WTC11 (cell line): Measurements from ENCODE around the gene ATP6V1C2. TPM values are rescaled to one million over a fixed set of nuclear protein-coding genes. Genes with fewer than 3 reads are reported as not detected.

ENCODE experiments used
- ATAC-seq: fragments of 200-7000 bp; cut with Tn5 transposase; 2 replicates; pipeline ENCODE4 v1.10.0; 2021; ENCODE audit warnings: mild to moderate bottlenecking, moderate library complexity
- CTCF ChIA-PET: fragments of 300-600 bp; sonication (Branson Sonifier 250); formaldehyde crosslinking; loops from one replicate; lab custom pipeline; 2021; ENCODE audit warnings: antibody characterized with exemption; lab: Charles Lee
- POLR2A ChIA-PET: fragments of 350-600 bp; sonication (Branson Sonifier 250); formaldehyde crosslinking; loops from one replicate; lab custom pipeline; 2021; ENCODE audit warnings: antibody characterized with exemption; lab: Charles Lee
- DNase-seq: peaks from one replicate; pipeline ENCODE4 v3.0.0; 2021; ENCODE audit warnings: low spot score
- H3K27ac Mint-ChIP-seq: 2 replicates; pipeline ENCODE4 v1.8.0; 2021; ENCODE audit warnings: mixed read lengths
- H3K27me3 Mint-ChIP-seq: 2 replicates; pipeline ENCODE4 v1.8.0; 2021; ENCODE audit warnings: low read depth, mild to moderate bottlenecking, moderate library complexity, mixed read lengths
- H3K36me3 Mint-ChIP-seq: 2 replicates; pipeline ENCODE4 v1.8.0; 2021; ENCODE audit warnings: mixed read lengths
- H3K4me1 Mint-ChIP-seq: 2 replicates; pipeline ENCODE4 v1.8.0; 2022; ENCODE audit warnings: mixed read lengths
- H3K4me3 Mint-ChIP-seq: 2 replicates; pipeline ENCODE4 v1.8.0; 2021; ENCODE audit warnings: mild to moderate bottlenecking, moderate library complexity, mixed read lengths
- H3K9me3 Mint-ChIP-seq: 2 replicates; pipeline ENCODE4 v1.8.0; 2021; ENCODE audit warnings: mixed read lengths
- CREM ChIP-seq: sonication (generic); formaldehyde crosslinking; IDR thresholded peaks from 2 replicates; pipeline ENCODE4 v1.8.1; 2022; ENCODE audit warnings: mild to moderate bottlenecking, missing genetic modification reagents, moderate library complexity
- GABPB1 ChIP-seq: sonication (generic); formaldehyde crosslinking; IDR thresholded peaks from 2 replicates; pipeline ENCODE4 v1.8.1; 2023; ENCODE audit warnings: mild to moderate bottlenecking, missing genetic modification reagents
- GRHL2 ChIP-seq: fragments of 250-450 bp; sonication (Bioruptor Pico); IDR thresholded peaks from 2 replicates; pipeline ENCODE4 v1.8.0; 2022; ENCODE audit warnings: mild to moderate bottlenecking, moderate library complexity; ENCODE audit not compliant: insufficient replicate concordance, severe bottlenecking
- JAZF1 ChIP-seq: fragments of 250-450 bp; sonication (Bioruptor Pico); IDR thresholded peaks from 2 replicates; pipeline ENCODE4 v1.9.0; 2021; ENCODE audit warnings: moderate library complexity, mild to moderate bottlenecking, inconsistent platforms
- MXD4 ChIP-seq: fragments of 250-450 bp; sonication (Bioruptor Pico); IDR thresholded peaks from 2 replicates; pipeline ENCODE4 v1.8.0; 2021; ENCODE audit warnings: mild to moderate bottlenecking, moderate library complexity, borderline replicate concordance
- MYBL2 ChIP-seq: sonication (generic); formaldehyde crosslinking; IDR thresholded peaks from 2 replicates; pipeline ENCODE4 v1.8.1; 2023; ENCODE audit warnings: mild to moderate bottlenecking, moderate library complexity, missing genetic modification reagents
- NFE2L1 ChIP-seq: sonication (generic); formaldehyde crosslinking; IDR thresholded peaks from 2 replicates; pipeline ENCODE4 v1.8.1; 2023; ENCODE audit warnings: missing genetic modification reagents
- RELA ChIP-seq: sonication (generic); formaldehyde crosslinking; IDR thresholded peaks from 2 replicates; pipeline ENCODE4 v1.8.1; 2022; ENCODE audit warnings: missing genetic modification reagents, mild to moderate bottlenecking, borderline replicate concordance
- SMAD3 ChIP-seq: sonication (generic); formaldehyde crosslinking; IDR thresholded peaks from 2 replicates; pipeline ENCODE4 v1.8.0; 2022; ENCODE audit warnings: missing genetic modification reagents, mild to moderate bottlenecking, borderline replicate concordance
- SOX15 ChIP-seq: fragments of 250-450 bp; sonication (Bioruptor Pico); IDR thresholded peaks from 2 replicates; pipeline ENCODE4 v1.9.0; 2021; ENCODE audit warnings: mild to moderate bottlenecking
- SP1 ChIP-seq: sonication (generic); formaldehyde crosslinking; conservative IDR thresholded peaks from 2 replicates; pipeline ENCODE4 v1.8.1; 2022; ENCODE audit warnings: missing genetic modification reagents
- ZBTB21 ChIP-seq: sonication (generic); formaldehyde crosslinking; IDR thresholded peaks from 2 replicates; pipeline ENCODE4 v1.8.1; 2023; ENCODE audit warnings: mild to moderate bottlenecking, missing genetic modification reagents, borderline replicate concordance
- ZNF138 ChIP-seq: sonication (generic); formaldehyde crosslinking; conservative IDR thresholded peaks from 2 replicates; pipeline ENCODE4 v1.8.1; 2022; ENCODE audit warnings: mild to moderate bottlenecking, moderate library complexity, missing genetic modification reagents
- total RNA-seq: library from RNA; stranded (reverse); gene quantifications from 3 replicates; pipeline ENCODE4 v1.2.3, GENCODE V29; 2021
- TF ChIP-seq, protein P1 (sequence below): sonication (generic); formaldehyde crosslinking; IDR thresholded peaks from 2 replicates; pipeline ENCODE4 v1.8.1; 2023; ENCODE audit warnings: mild to moderate bottlenecking, moderate library complexity, missing genetic modification reagents
- TF ChIP-seq, protein P2 (sequence below): sonication (generic); formaldehyde crosslinking; IDR thresholded peaks from 2 replicates; pipeline ENCODE4 v1.8.0; 2022; ENCODE audit warnings: missing genetic modification reagents
- TF ChIP-seq, protein P3 (sequence below): sonication (generic); formaldehyde crosslinking; IDR thresholded peaks from 2 replicates; pipeline ENCODE4 v1.8.1; 2023; ENCODE audit warnings: mild to moderate bottlenecking, missing genetic modification reagents
- TF ChIP-seq, protein P4 (sequence below): sonication (generic); formaldehyde crosslinking; IDR thresholded peaks from 2 replicates; pipeline ENCODE4 v1.8.0; 2022; ENCODE audit warnings: mild to moderate bottlenecking, missing genetic modification reagents

Gene ATP6V1C2
- total RNA-seq, 1 experiment from 2014 or later, result 0.42 TPM

DNA sequence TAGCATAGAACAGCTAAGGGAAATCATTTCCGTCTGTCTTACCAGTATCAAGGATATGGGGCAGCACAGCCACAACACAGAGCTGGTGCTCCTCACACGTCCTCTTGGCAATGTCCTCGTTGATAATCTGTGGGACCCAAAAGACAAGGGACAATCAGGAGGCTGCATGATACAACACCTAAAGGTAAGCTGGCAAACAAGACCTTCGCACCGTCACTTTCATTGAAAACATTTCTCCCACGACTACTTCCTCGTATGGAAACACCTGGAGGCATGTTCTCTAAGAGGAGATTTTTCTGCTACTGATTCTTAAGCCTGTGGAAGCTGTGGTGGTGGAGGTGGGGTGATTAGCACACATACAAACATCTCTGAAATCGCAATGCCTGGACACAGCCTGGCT is 67.4 kb downstream of the ATP6V1C2 start:
- no peak overlapping the region for H3K27ac Mint-ChIP-seq
- DNase-seq, result no peak
- H3K27me3 Mint-ChIP-seq, result no peaks in the 10 kb centered on the region
- ChIA-PET CTCF (no interaction called here), POLR2A (no interaction called here)
- no peaks in the 10 kb centered on the region for H3K4me1 Mint-ChIP-seq
- TF ChIP-seq JAZF1 (CRISPR knock-in tag), result no peak
- no peak for TF ChIP-seq MYBL2 (CRISPR knock-in tag)
- TF ChIP-seq, protein P1, sequence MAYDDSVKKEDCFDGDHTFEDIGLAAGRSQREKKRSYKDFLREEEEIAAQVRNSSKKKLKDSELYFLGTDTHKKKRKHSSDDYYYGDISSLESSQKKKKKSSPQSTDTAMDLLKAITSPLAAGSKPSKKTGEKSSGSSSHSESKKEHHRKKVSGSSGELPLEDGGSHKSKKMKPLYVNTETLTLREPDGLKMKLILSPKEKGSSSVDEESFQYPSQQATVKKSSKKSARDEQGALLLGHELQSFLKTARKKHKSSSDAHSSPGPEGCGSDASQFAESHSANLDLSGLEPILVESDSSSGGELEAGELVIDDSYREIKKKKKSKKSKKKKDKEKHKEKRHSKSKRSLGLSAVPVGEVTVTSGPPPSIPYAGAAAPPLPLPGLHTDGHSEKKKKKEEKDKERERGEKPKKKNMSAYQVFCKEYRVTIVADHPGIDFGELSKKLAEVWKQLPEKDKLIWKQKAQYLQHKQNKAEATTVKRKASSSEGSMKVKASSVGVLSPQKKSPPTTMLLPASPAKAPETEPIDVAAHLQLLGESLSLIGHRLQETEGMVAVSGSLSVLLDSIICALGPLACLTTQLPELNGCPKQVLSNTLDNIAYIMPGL (CRISPR knock-in tag), result no peak
- no peak for TF ChIP-seq ZBTB21 (CRISPR knock-in tag)
- no peak for TF ChIP-seq GABPB1 (CRISPR knock-in tag)
- no peak for TF ChIP-seq CREM (CRISPR knock-in tag)
- no peak for TF ChIP-seq SOX15 (CRISPR knock-in tag)
- TF ChIP-seq SMAD3, result no peak
- no peak for TF ChIP-seq ZNF138 (CRISPR knock-in tag)
- no peak for TF ChIP-seq NFE2L1
- TF ChIP-seq, protein P2, sequence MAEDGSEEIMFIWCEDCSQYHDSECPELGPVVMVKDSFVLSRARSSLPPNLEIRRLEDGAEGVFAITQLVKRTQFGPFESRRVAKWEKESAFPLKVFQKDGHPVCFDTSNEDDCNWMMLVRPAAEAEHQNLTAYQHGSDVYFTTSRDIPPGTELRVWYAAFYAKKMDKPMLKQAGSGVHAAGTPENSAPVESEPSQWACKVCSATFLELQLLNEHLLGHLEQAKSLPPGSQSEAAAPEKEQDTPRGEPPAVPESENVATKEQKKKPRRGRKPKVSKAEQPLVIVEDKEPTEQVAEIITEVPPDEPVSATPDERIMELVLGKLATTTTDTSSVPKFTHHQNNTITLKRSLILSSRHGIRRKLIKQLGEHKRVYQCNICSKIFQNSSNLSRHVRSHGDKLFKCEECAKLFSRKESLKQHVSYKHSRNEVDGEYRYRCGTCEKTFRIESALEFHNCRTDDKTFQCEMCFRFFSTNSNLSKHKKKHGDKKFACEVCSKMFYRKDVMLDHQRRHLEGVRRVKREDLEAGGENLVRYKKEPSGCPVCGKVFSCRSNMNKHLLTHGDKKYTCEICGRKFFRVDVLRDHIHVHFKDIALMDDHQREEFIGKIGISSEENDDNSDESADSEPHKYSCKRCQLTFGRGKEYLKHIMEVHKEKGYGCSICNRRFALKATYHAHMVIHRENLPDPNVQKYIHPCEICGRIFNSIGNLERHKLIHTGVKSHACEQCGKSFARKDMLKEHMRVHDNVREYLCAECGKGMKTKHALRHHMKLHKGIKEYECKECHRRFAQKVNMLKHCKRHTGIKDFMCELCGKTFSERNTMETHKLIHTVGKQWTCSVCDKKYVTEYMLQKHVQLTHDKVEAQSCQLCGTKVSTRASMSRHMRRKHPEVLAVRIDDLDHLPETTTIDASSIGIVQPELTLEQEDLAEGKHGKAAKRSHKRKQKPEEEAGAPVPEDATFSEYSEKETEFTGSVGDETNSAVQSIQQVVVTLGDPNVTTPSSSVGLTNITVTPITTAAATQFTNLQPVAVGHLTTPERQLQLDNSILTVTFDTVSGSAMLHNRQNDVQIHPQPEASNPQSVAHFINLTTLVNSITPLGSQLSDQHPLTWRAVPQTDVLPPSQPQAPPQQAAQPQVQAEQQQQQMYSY (CRISPR knock-in tag), result no peak
- TF ChIP-seq MXD4, result no peak
- TF ChIP-seq GRHL2 (CRISPR knock-in tag), result no peak
- peaks cover 94% of the 10 kb centered on the region for H3K36me3 Mint-ChIP-seq
- H3K4me3 Mint-ChIP-seq, result no peak overlapping the region
- no peaks in the 10 kb centered on the region for H3K9me3 Mint-ChIP-seq
- ATAC-seq, result no peak

DNA sequence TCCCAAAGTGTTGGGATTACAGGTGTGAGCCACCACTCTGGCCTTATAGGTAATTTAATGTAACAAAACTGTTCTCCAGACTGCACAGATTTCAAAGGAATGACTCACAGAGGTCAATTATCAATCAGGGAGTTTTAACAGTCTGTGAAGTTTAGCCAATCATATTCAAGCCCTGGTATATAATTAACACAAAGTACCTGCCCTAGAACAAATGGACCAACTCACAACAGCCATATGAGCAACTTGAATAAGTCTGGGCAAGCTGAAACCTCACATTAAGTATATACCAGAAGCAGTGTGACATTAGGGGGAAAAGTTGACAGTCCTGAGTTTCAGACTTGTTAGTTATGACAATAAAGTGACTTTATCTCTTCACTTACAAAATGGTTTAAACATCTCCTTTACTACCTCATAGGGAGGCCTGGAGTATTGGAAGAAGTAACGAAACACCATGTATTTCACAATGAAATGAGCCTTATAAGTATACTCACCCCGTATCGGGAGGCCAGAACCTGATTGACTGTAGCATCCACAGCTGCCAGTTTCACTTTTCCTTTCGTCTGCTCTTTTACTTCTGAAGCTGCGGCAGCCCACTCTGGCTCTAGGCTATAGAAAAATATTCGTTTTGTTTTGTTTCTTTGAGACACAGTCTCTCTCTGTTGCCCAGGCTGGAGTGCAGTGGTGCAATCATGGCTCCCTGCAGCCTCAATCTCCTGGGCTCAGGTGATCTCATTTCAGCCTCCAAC is 69.0 kb downstream of the ATP6V1C2 start:
- no peaks in the 10 kb centered on the region for H3K27me3 Mint-ChIP-seq
- ChIA-PET POLR2A (no interaction called here), CTCF (interaction anchor here (1.1 kb wide), 1 partner anchor 42 kb away, joined by 3 read pairs; no protein-coding TSS in a partner anchor)
- no peak for DNase-seq
- no peaks in the 10 kb centered on the region for H3K9me3 Mint-ChIP-seq
- ATAC-seq, result no peak
- no peak overlapping the region for H3K27ac Mint-ChIP-seq
- H3K4me1 Mint-ChIP-seq, result no peaks in the 10 kb centered on the region
- no peak for TF ChIP-seq SP1 (CRISPR knock-in tag)
- TF ChIP-seq, protein P3, sequence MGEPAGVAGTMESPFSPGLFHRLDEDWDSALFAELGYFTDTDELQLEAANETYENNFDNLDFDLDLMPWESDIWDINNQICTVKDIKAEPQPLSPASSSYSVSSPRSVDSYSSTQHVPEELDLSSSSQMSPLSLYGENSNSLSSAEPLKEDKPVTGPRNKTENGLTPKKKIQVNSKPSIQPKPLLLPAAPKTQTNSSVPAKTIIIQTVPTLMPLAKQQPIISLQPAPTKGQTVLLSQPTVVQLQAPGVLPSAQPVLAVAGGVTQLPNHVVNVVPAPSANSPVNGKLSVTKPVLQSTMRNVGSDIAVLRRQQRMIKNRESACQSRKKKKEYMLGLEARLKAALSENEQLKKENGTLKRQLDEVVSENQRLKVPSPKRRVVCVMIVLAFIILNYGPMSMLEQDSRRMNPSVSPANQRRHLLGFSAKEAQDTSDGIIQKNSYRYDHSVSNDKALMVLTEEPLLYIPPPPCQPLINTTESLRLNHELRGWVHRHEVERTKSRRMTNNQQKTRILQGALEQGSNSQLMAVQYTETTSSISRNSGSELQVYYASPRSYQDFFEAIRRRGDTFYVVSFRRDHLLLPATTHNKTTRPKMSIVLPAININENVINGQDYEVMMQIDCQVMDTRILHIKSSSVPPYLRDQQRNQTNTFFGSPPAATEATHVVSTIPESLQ (CRISPR knock-in tag), result no peak
- TF ChIP-seq RELA (CRISPR knock-in tag), result no peak
- TF ChIP-seq, protein P4, sequence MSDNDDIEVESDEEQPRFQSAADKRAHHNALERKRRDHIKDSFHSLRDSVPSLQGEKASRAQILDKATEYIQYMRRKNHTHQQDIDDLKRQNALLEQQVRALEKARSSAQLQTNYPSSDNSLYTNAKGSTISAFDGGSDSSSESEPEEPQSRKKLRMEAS (CRISPR knock-in tag), result no peak
- no peak for TF ChIP-seq NFE2L1
- TF ChIP-seq, protein P2 (CRISPR knock-in tag), result no peak
- no peak for TF ChIP-seq CREM (CRISPR knock-in tag)
- no peak overlapping the region for H3K4me3 Mint-ChIP-seq
- peaks cover 89% of the 10 kb centered on the region for H3K36me3 Mint-ChIP-seq
